Astrocyte (in vitro differentiated cells and primary cell): Measurements from ENCODE around the gene FOXD3. TPM values are rescaled to one million over a fixed set of nuclear protein-coding genes. Genes with fewer than 3 reads are reported as not detected.
A peak's percentile ranks its signal among the peaks of the same experiment; 100 is the strongest.

ENCODE experiments used
- DNase-seq: peaks from one replicate; pipeline ENCODE4 v3.0.0-alpha.2; 2010; ENCODE audit warnings: low read depth
- FAIRE-seq: peaks from 2 replicates; lab custom pipeline; 2011; peaks lifted over from hg19 to GRCh38; lab: Jason Lieb, UNC
- H2AFZ ChIP-seq: 2 replicates; pipeline ENCODE4 v1.6.0; 2012; ENCODE audit warnings: low read depth, low read length, inconsistent platforms
- H3K27ac ChIP-seq: 2 replicates; pipeline ENCODE4 v1.5.1; 2011; ENCODE audit warnings: low read depth, low read length, inconsistent platforms
- H3K27me3 ChIP-seq: 2 replicates; pipeline ENCODE4 v1.6.0; 2011; ENCODE audit warnings: low read length, inconsistent platforms; ENCODE audit not compliant: insufficient read depth
- H3K36me3 ChIP-seq: 2 replicates; pipeline ENCODE4 v1.5.1; 2011; ENCODE audit warnings: low read length, inconsistent platforms; ENCODE audit not compliant: insufficient read depth
- H3K4me1 ChIP-seq: 2 replicates; pipeline ENCODE4 v1.5.1; 2011; ENCODE audit warnings: low read length, inconsistent platforms; ENCODE audit not compliant: insufficient read depth
- H3K4me2 ChIP-seq: 2 replicates; pipeline ENCODE4 v1.6.0; 2012; ENCODE audit warnings: low read length, inconsistent platforms
- H3K4me3 ChIP-seq: 2 replicates; pipeline ENCODE4 v1.5.1; 2011; ENCODE audit warnings: low read depth, mild to moderate bottlenecking, low read length, inconsistent platforms; ENCODE audit not compliant: insufficient read depth
- H3K79me2 ChIP-seq: 2 replicates; pipeline ENCODE4 v1.6.0; 2012; ENCODE audit warnings: mild to moderate bottlenecking, low read length, inconsistent platforms; ENCODE audit not compliant: insufficient read depth
- H3K9ac ChIP-seq: 2 replicates; pipeline ENCODE4 v1.6.0; 2012; ENCODE audit warnings: mild to moderate bottlenecking, low read length, inconsistent platforms
- H3K9me3 ChIP-seq: 2 replicates; pipeline ENCODE4 v1.5.1; 2012; ENCODE audit warnings: low read depth, mild to moderate bottlenecking, low read length, inconsistent platforms; ENCODE audit not compliant: insufficient read depth
- H4K20me1 ChIP-seq: 2 replicates; pipeline ENCODE4 v1.6.0; 2012; ENCODE audit warnings: low read length, inconsistent platforms; ENCODE audit not compliant: insufficient read depth
- H3K27ac Mint-ChIP-seq: one replicate; pipeline ENCODE4 v1.8.0; 2021; ENCODE audit warnings: mild to moderate bottlenecking, mixed read lengths; ENCODE audit not compliant: unreplicated experiment
- H3K27me3 Mint-ChIP-seq: one replicate; pipeline ENCODE4 v1.8.0; 2021; ENCODE audit warnings: low read depth, mixed read lengths; ENCODE audit not compliant: unreplicated experiment
- H3K36me3 Mint-ChIP-seq: one replicate; pipeline ENCODE4 v1.8.0; 2021; ENCODE audit warnings: low read depth, mixed read lengths; ENCODE audit not compliant: unreplicated experiment
- H3K4me1 Mint-ChIP-seq: one replicate; pipeline ENCODE4 v1.8.0; 2021; ENCODE audit warnings: low read depth, mixed read lengths; ENCODE audit not compliant: unreplicated experiment
- H3K4me3 Mint-ChIP-seq: one replicate; pipeline ENCODE4 v1.8.0; 2021; ENCODE audit warnings: mild to moderate bottlenecking, moderate library complexity, mixed read lengths; ENCODE audit not compliant: unreplicated experiment
- H3K9me3 Mint-ChIP-seq: one replicate; pipeline ENCODE4 v1.8.0; 2021; ENCODE audit warnings: mild to moderate bottlenecking, mixed read lengths; ENCODE audit not compliant: unreplicated experiment
- CTCF ChIP-seq: IDR thresholded peaks from 2 replicates; pipeline ENCODE4 v1.5.1; 2011; ENCODE audit warnings: low read depth, mild to moderate bottlenecking, inconsistent platforms, low read length, moderate library complexity; ENCODE audit not compliant: insufficient read depth
- EZH2 ChIP-seq: IDR thresholded peaks from 2 replicates; pipeline ENCODE4 v1.6.1; 2012; ENCODE audit warnings: mild to moderate bottlenecking, low read length, inconsistent platforms; ENCODE audit not compliant: insufficient read depth
- total RNA-seq: library from RNA; stranded (reverse); gene quantifications from 2 replicates; pipeline ENCODE4 v1.2.1, GENCODE V29; 2021

Gene FOXD3
- total RNA-seq, 1 donor from 2014 or later = not detected

GRCh38 chr1:63363014-63363413 lies 40.6 kb downstream of the FOXD3 start:
- no peak overlapping the region for H3K27ac Mint-ChIP-seq
- no peaks in the 10 kb centered on the region for H3K9me3 ChIP-seq

GRCh38 chr1:63366908-63367214 lies 44.5 kb downstream of the FOXD3 start:
- peak overlapping the region; percentile 90 for H3K9ac ChIP-seq

More at GRCh38 chr1:63363014-63363413, 40.6 kb downstream of the FOXD3 start:
- Mint-ChIP-seq H3K9me3 (no peaks in the 10 kb centered on the region), H3K4me3 (no peak overlapping the region), H3K36me3 (no peaks in the 10 kb centered on the region), H3K4me1 (peaks cover 6% of the 10 kb centered on the region), H3K27me3 (no peaks in the 10 kb centered on the region)
- no peak overlapping the region for H3K27ac ChIP-seq
- H2AFZ ChIP-seq = no peak overlapping the region
- no peaks in the 10 kb centered on the region for H3K79me2 ChIP-seq
- no peak overlapping the region for H3K9ac ChIP-seq
- DNase-seq (no peak), FAIRE-seq (no peak)
- no peak overlapping the region for H3K4me2 ChIP-seq
- peaks cover 4% of the 10 kb centered on the region for H3K4me1 ChIP-seq
- peaks cover 7% of the 10 kb centered on the region for H3K27me3 ChIP-seq
- H3K4me3 ChIP-seq = no peak overlapping the region
- no peak for TF ChIP-seq CTCF
- no peak for TF ChIP-seq EZH2
- no peaks in the 10 kb centered on the region for H3K36me3 ChIP-seq
- no peaks in the 10 kb centered on the region for H4K20me1 ChIP-seq

More at GRCh38 chr1:63366908-63367214, 44.5 kb downstream of the FOXD3 start:
- DNase-seq (no peak), FAIRE-seq (no peak)
- Mint-ChIP-seq H3K9me3 (no peaks in the 10 kb centered on the region), H3K4me1 (peaks cover 6% of the 10 kb centered on the region), H3K4me3 (peak overlapping the region; percentile 72), H3K27ac (peak overlapping the region; percentile 29), H3K27me3 (no peaks in the 10 kb centered on the region), H3K36me3 (no peaks in the 10 kb centered on the region)
- no peaks in the 10 kb centered on the region for H3K9me3 ChIP-seq
- peak overlapping the region; percentile 98 for H3K4me3 ChIP-seq
- no peak for TF ChIP-seq CTCF
- no peak for TF ChIP-seq EZH2
- H3K27ac ChIP-seq = no peak overlapping the region
- no peaks in the 10 kb centered on the region for H4K20me1 ChIP-seq
- no peaks in the 10 kb centered on the region for H3K36me3 ChIP-seq
- H3K4me1 ChIP-seq = peaks cover 4% of the 10 kb centered on the region
- H2AFZ ChIP-seq = peak overlapping the region; percentile 97
- peak overlapping the region; percentile 96 for H3K4me2 ChIP-seq
- peaks cover 3% of the 10 kb centered on the region for H3K27me3 ChIP-seq
- H3K79me2 ChIP-seq = no peaks in the 10 kb centered on the region
